OCI-LY1 (cell line): ENCODE results near the gene L3HYPDH.

ENCODE experiments used
- H2AFZ ChIP-seq: fragments of 200-600 bp; sonication (generic), shearing (Covaris generic); 2 replicates; pipeline ENCODE4 v1.6.0; 2014; ENCODE audit warnings: antibody characterized with exemption, mild to moderate bottlenecking, low read length
- H3F3A ChIP-seq: fragments of 200-600 bp; sonication (generic), shearing (Covaris generic); 2 replicates; pipeline ENCODE4 v1.6.0; 2014; ENCODE audit warnings: mild to moderate bottlenecking, antibody characterized with exemption, low read length, moderate library complexity; ENCODE audit not compliant: insufficient read depth
- H3K27ac ChIP-seq: fragments of 200-600 bp; sonication (generic); 2 replicates; pipeline ENCODE4 v1.5.1; 2014; ENCODE audit warnings: low read length, mixed run types, mild to moderate bottlenecking, low read depth; ENCODE audit not compliant: poor library complexity, severe bottlenecking
- H3K27me3 ChIP-seq: fragments of 200-600 bp; sonication (generic); 2 replicates; pipeline ENCODE4 v1.6.0; 2014; ENCODE audit warnings: antibody characterized with exemption, mild to moderate bottlenecking, low read length, moderate library complexity; ENCODE audit not compliant: insufficient read depth
- H3K36me3 ChIP-seq: fragments of 200-600 bp; sonication (generic); 2 replicates; pipeline ENCODE4 v1.6.1; 2014; ENCODE audit warnings: mild to moderate bottlenecking, antibody characterized with exemption, low read length, moderate library complexity, mixed read lengths; ENCODE audit not compliant: insufficient read depth
- H3K4me1 ChIP-seq: fragments of 200-600 bp; sonication (generic); 2 replicates; pipeline ENCODE4 v1.5.1; 2014; ENCODE audit warnings: mild to moderate bottlenecking, low read length, moderate library complexity; ENCODE audit not compliant: insufficient read depth, severe bottlenecking
- H3K4me2 ChIP-seq: fragments of 200-600 bp; sonication (generic), shearing (Covaris generic); 2 replicates; pipeline ENCODE4 v1.6.1; 2014; ENCODE audit warnings: low read length
- H3K4me3 ChIP-seq: fragments of 200-600 bp; sonication (generic); 2 replicates; pipeline ENCODE4 v1.5.1; 2014; ENCODE audit warnings: low read length, low read depth, mild to moderate bottlenecking, mixed read lengths; ENCODE audit not compliant: poor library complexity, severe bottlenecking
- H3K79me2 ChIP-seq: fragments of 200-600 bp; shearing (Covaris generic); 2 replicates; pipeline ENCODE4 v1.6.1; 2016; ENCODE audit warnings: mixed run types, low read length, mixed read lengths; ENCODE audit not compliant: insufficient read depth
- H3K9ac ChIP-seq: fragments of 200-600 bp; sonication (generic), shearing (Covaris generic); 2 replicates; pipeline ENCODE4 v1.6.1; 2014; ENCODE audit warnings: mild to moderate bottlenecking, low read length, mixed read lengths
- H3K9me2 ChIP-seq: fragments of 200-600 bp; sonication (generic), shearing (Covaris generic); 2 replicates; pipeline ENCODE4 v1.6.1; 2014; ENCODE audit warnings: low read depth, mild to moderate bottlenecking, low read length, mixed read lengths
- H3K9me3 ChIP-seq: fragments of 200-600 bp; shearing (Covaris generic); 2 replicates; pipeline ENCODE4 v1.6.1; 2014; ENCODE audit warnings: low read length, mixed read lengths
- H4K20me1 ChIP-seq: fragments of 200-600 bp; sonication (generic), shearing (Covaris generic); 2 replicates; pipeline ENCODE4 v1.6.0; 2016; ENCODE audit warnings: mild to moderate bottlenecking, low read length; ENCODE audit not compliant: insufficient read depth
- EZH2 ChIP-seq: fragments of 200-600 bp; sonication (generic), shearing (Covaris generic); IDR thresholded peaks from 2 replicates; pipeline ENCODE4 v1.8.0; 2017; ENCODE audit warnings: borderline replicate concordance, mixed run types, mild to moderate bottlenecking, antibody characterized with exemption, low read length, moderate library complexity, mixed read lengths
- TF ChIP-seq, protein P1 (sequence below): fragments of 200-600 bp; sonication (generic), shearing (Covaris generic); IDR thresholded peaks from 2 replicates; pipeline ENCODE4 v1.5.1; 2017; ENCODE audit warnings: mild to moderate bottlenecking, antibody characterized with exemption, low read length, moderate library complexity, mixed read lengths

The L3HYPDH gene

DNA sequence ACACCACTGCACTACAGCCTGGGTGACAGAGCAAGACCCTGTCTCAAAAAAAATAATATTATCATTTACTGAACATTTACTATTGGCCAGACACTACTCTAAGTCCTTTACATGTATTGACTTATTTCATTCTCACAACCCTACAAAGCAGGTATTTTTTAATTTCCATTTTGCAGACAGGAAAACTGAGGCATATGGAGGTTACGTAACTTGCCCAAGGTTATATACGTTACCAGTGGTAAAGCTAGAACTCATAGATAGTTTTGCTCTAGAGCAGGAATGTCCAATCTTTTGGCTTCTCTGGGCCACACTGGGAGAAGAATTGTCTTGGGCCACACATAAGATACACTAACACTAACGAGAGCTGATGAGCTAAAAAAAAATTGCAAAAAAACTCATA lies 5.7 kb downstream of the L3HYPDH start:
- H3K9ac ChIP-seq, result no peak overlapping the region
- TF ChIP-seq EZH2, result no peak
- TF ChIP-seq, protein P1, sequence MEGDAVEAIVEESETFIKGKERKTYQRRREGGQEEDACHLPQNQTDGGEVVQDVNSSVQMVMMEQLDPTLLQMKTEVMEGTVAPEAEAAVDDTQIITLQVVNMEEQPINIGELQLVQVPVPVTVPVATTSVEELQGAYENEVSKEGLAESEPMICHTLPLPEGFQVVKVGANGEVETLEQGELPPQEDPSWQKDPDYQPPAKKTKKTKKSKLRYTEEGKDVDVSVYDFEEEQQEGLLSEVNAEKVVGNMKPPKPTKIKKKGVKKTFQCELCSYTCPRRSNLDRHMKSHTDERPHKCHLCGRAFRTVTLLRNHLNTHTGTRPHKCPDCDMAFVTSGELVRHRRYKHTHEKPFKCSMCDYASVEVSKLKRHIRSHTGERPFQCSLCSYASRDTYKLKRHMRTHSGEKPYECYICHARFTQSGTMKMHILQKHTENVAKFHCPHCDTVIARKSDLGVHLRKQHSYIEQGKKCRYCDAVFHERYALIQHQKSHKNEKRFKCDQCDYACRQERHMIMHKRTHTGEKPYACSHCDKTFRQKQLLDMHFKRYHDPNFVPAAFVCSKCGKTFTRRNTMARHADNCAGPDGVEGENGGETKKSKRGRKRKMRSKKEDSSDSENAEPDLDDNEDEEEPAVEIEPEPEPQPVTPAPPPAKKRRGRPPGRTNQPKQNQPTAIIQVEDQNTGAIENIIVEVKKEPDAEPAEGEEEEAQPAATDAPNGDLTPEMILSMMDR, result no peak
- H2AFZ ChIP-seq, result no peak overlapping the region
- no peaks in the 10 kb centered on the region for H3K79me2 ChIP-seq
- peaks cover 33% of the 10 kb centered on the region; the same call in 1 of the 2 replicates for H3K36me3 ChIP-seq
- H3K4me3 ChIP-seq, result no peak overlapping the region
- H3K27ac ChIP-seq, result no peak overlapping the region
- H3K4me2 ChIP-seq, result no peak overlapping the region
- H3K9me3 ChIP-seq, result no peaks in the 10 kb centered on the region
- no peaks in the 10 kb centered on the region for H3F3A ChIP-seq
- H4K20me1 ChIP-seq, result no peaks in the 10 kb centered on the region
- no peaks in the 10 kb centered on the region for H3K27me3 ChIP-seq
- H3K4me1 ChIP-seq, result peaks cover 33% of the 10 kb centered on the region
- H3K9me2 ChIP-seq, result no peaks in the 10 kb centered on the region

GRCh38 chr14:59475709-59476108 lies 8.5 kb downstream of the L3HYPDH start:
- H3K79me2 ChIP-seq, result no peaks in the 10 kb centered on the region

GRCh38 chr14:59474172-59474571 lies 10.0 kb downstream of the L3HYPDH start:
- no peaks in the 10 kb centered on the region for H3K9me3 ChIP-seq
- H3K27ac ChIP-seq, result no peak overlapping the region

More at GRCh38 chr14:59475709-59476108, 8.5 kb downstream of the L3HYPDH start:
- Histone ChIP-seq H4K20me1 (no peaks in the 10 kb centered on the region), H3K36me3 (peaks cover 39% of the 10 kb centered on the region; the same call in 1 of the 2 replicates), H3F3A (no peaks in the 10 kb centered on the region), H3K27ac (no peak overlapping the region), H3K9me2 (no peaks in the 10 kb centered on the region), H2AFZ (no peak overlapping the region), H3K4me2 (no peak overlapping the region), H3K4me1 (peaks cover 5% of the 10 kb centered on the region), H3K4me3 (no peak overlapping the region), H3K27me3 (no peaks in the 10 kb centered on the region), H3K9me3 (no peaks in the 10 kb centered on the region), H3K9ac (no peak overlapping the region)
- TF ChIP-seq, protein P1, result no peak
- no peak for TF ChIP-seq EZH2

More at GRCh38 chr14:59474172-59474571, 10.0 kb downstream of the L3HYPDH start:
- TF ChIP-seq EZH2, result no peak
- TF ChIP-seq, protein P1, result no peak
- H3F3A ChIP-seq, result no peaks in the 10 kb centered on the region
- H2AFZ ChIP-seq, result no peak overlapping the region
- no peak overlapping the region for H3K9ac ChIP-seq
- no peak overlapping the region for H3K4me3 ChIP-seq
- no peaks in the 10 kb centered on the region for H4K20me1 ChIP-seq
- peaks cover 39% of the 10 kb centered on the region; the same call in 1 of the 2 replicates for H3K36me3 ChIP-seq
- H3K4me2 ChIP-seq, result no peak overlapping the region
- H3K79me2 ChIP-seq, result no peaks in the 10 kb centered on the region
- H3K9me2 ChIP-seq, result no peaks in the 10 kb centered on the region
- no peaks in the 10 kb centered on the region for H3K4me1 ChIP-seq
- no peaks in the 10 kb centered on the region for H3K27me3 ChIP-seq
